HCT116 (cell line): ENCODE data around the gene CYP46A1.

Source experiments
- ATF3 ChIP-seq: IDR thresholded peaks from 2 replicates; pipeline ENCODE4 v1.6.1; 2012
- CBX3 ChIP-seq: IDR thresholded peaks from 2 replicates; pipeline ENCODE4 v1.6.1; 2012; ENCODE audit warnings: low read depth
- CTCF ChIP-seq, 3 experiments: fragments of 200-600 bp in 1 of 3; sonication (generic) in 1 of 3; IDR thresholded peaks in 2 of 3; conservative IDR thresholded peaks in 1 of 3; 2 replicates each; pipeline ENCODE4 v1.5.1; 2012 to 2017; ENCODE audit warnings: low read depth in 2 of 3, low read length in 2 of 3, antibody characterized with exemption in 1 of 3, borderline replicate concordance in 1 of 3, control low read depth in 1 of 3, mild to moderate bottlenecking in 1 of 3, mixed read lengths in 1 of 3, mixed run types in 1 of 3, moderate library complexity in 1 of 3; ENCODE audit not compliant: insufficient read depth in 1 of 3
- EGR1 ChIP-seq: IDR thresholded peaks from 2 replicates; pipeline ENCODE4 v1.6.1; 2012; ENCODE audit warnings: low read depth
- EZH2 ChIP-seq: fragments of 200-600 bp; sonication (generic); IDR thresholded peaks from 2 replicates; pipeline ENCODE4 v1.6.1; 2017; ENCODE audit warnings: antibody characterized with exemption, mixed run types
- EZH2phosphoT487 ChIP-seq: fragments of 200-600 bp; IDR thresholded peaks from 2 replicates; pipeline ENCODE4 v1.6.1; 2018; ENCODE audit warnings: antibody characterized with exemption, borderline replicate concordance
- MAX ChIP-seq: IDR thresholded peaks from 2 replicates; pipeline ENCODE4 v1.6.1; 2012
- POLR2A ChIP-seq: IDR thresholded peaks from 2 replicates; pipeline ENCODE4 v1.7.0; 2011; ENCODE audit warnings: borderline replicate concordance; ENCODE audit not compliant: insufficient read depth, insufficient read length; ENCODE audit errors: extremely low read depth
- POLR2AphosphoS5 ChIP-seq: IDR thresholded peaks from 2 replicates; pipeline ENCODE4 v1.6.1; 2011; ENCODE audit warnings: mild to moderate bottlenecking, low read depth, low read length, moderate library complexity
- REST ChIP-seq: IDR thresholded peaks from 2 replicates; pipeline ENCODE4 v1.6.1; 2012; ENCODE audit warnings: low read depth
- SIN3A ChIP-seq: IDR thresholded peaks from 2 replicates; pipeline ENCODE4 v1.6.1; 2012; ENCODE audit warnings: low read depth
- SP1 ChIP-seq: IDR thresholded peaks from 2 replicates; pipeline ENCODE4 v1.6.1; 2012; ENCODE audit warnings: low read depth
- YY1 ChIP-seq: IDR thresholded peaks from 2 replicates; pipeline ENCODE4 v1.6.1; 2011; ENCODE audit warnings: low read length, low read depth, moderate library complexity, mild to moderate bottlenecking; ENCODE audit not compliant: insufficient replicate concordance; ENCODE audit errors: extremely low read depth
- ZFX ChIP-seq: fragments of 450-650 bp; IDR thresholded peaks from 2 replicates; pipeline ENCODE4 v1.6.1; 2017

GRCh38 chr14:99775351-99775750, 91.3 kb downstream of the CYP46A1 start:
- TF ChIP-seq CTCF (IDR thresholded peaks at IDR 0.05 in 2 of 3, conservative IDR thresholded peaks at IDR 0.05 in 1 of 3; ENCODE audit: borderline replicate concordance in 1 of 3, insufficient read depth in 1 of 3, low read depth in 2 of 3, low read length in 2 of 3) (no peak), REST (no peak), YY1 (no peak), POLR2A (no peak), ATF3 (no peak), EZH2 (no peak), ZFX (no peak), MAX (no peak), POLR2AphosphoS5 (no peak), SP1 (no peak), CBX3 (no peak), EZH2phosphoT487 (no peak), SIN3A (no peak), EGR1 (no peak)
